ENCODE data around the gene PERM1.
"Not testable (repeated sequence)": the region's sequence is repeated elsewhere in the genome, so short reads cannot be mapped to it uniquely, and the experiment has no call there.

The PERM1 gene

GRCh38 chr1:976791-977190, 5.1 kb downstream of the PERM1 start:
- H3K4me1 ChIP-seq (ENCODE audit: control extremely low read depth in 1 of 4, control insufficient read depth in 4 of 4, insufficient read depth in 4 of 4, low read length in 3 of 4); H3K4me3 ChIP-seq (ENCODE audit: control insufficient read depth in 1 of 7, extremely low read depth in 1 of 7, insufficient read depth in 4 of 7, low read depth in 2 of 7, low read length in 6 of 7); H3K9me3 ChIP-seq (ENCODE audit: control extremely low read depth in 1 of 5, control insufficient read depth in 4 of 5, insufficient read depth in 2 of 5, low read depth in 1 of 5, low read length in 4 of 5); H3K36me3 ChIP-seq (ENCODE audit: control insufficient read depth in 4 of 4, insufficient read depth in 4 of 4, low read length in 3 of 4); DNase-seq; H3K27ac ChIP-seq (ENCODE audit: insufficient read depth in 1 of 2, low read depth in 1 of 2, low read length in 2 of 2, poor library complexity in 1 of 2, severe bottlenecking in 2 of 2): not testable (repeated sequence)
- no CpG with 5 or more reads among the region's 39 CpGs for WGBS (ENCODE audit: insufficient coverage)
- peaks cover 0 to 36% (median 4%) of the 10 kb centered on the region in 5 experiments for H3K27me3 ChIP-seq (replicated peaks in 2 of 5; ENCODE audit: control insufficient read depth in 4 of 5, insufficient read depth in 5 of 5, low read length in 4 of 5)
- CTCF ChIA-PET = interaction anchor here (0.6 to 3.1 kb wide), 7 partner anchors 21 to 107 kb away, joined by 3 to 12 read pairs (median 5); no protein-coding TSS in a partner anchor
- POLR2A ChIA-PET = interaction anchor here (1.0 kb wide), 1 partner anchor 10 kb away, joined by 3 read pairs; the partner anchor contains the start of gene PLEKHN1

- H3K27me3 ChIP-seq (replicated peaks in 2 of 5; ENCODE audit: control insufficient read depth in 4 of 5, insufficient read depth in 5 of 5, low read length in 4 of 5) = peaks cover 0 to 40% (median 8%) of the 10 kb centered on the region in 5 experiments
- H3K27ac ChIP-seq (ENCODE audit: insufficient read depth in 1 of 2, low read depth in 1 of 2, low read length in 2 of 2, poor library complexity in 1 of 2, severe bottlenecking in 2 of 2) = no peak overlapping the region
- 10% methylated on average over 30 of the region's 40 CpGs for WGBS (ENCODE audit: insufficient coverage)
- peak; percentile 61 to 71 (median 65) for DNase-seq
- peaks cover 0 to 8% (median 7%) of the 10 kb centered on the region in 4 experiments for H3K4me1 ChIP-seq (ENCODE audit: control extremely low read depth in 1 of 4, control insufficient read depth in 4 of 4, insufficient read depth in 4 of 4, low read length in 3 of 4)
- POLR2A ChIA-PET = interaction anchor here (1.0 kb wide), 1 partner anchor 9 kb away, joined by 3 read pairs; the partner anchor contains the start of gene PLEKHN1
- CTCF ChIA-PET = interaction anchor here (0.6 to 3.1 kb wide), 9 partner anchors 9 to 107 kb away, joined by 3 to 12 read pairs (median 4); no protein-coding TSS in a partner anchor
- H3K36me3 ChIP-seq (ENCODE audit: control insufficient read depth in 4 of 4, insufficient read depth in 4 of 4, low read length in 3 of 4) = no peaks in the 10 kb centered on the region
- no peaks in the 10 kb centered on the region for H3K9me3 ChIP-seq (ENCODE audit: control extremely low read depth in 1 of 5, control insufficient read depth in 4 of 5, insufficient read depth in 2 of 5, low read depth in 1 of 5, low read length in 4 of 5)
- peak overlapping the region in 3 of 7 experiments; percentile 38 to 67 (median 50) for H3K4me3 ChIP-seq (ENCODE audit: control insufficient read depth in 1 of 7, extremely low read depth in 1 of 7, insufficient read depth in 4 of 7, low read depth in 2 of 7, low read length in 6 of 7)
Observed at GRCh38 chr1:975896-976683, 5.8 kb downstream of the PERM1 start.

- Histone ChIP-seq H3K27me3 (replicated peaks in 2 of 5; ENCODE audit: control insufficient read depth in 4 of 5, insufficient read depth in 5 of 5, low read length in 4 of 5) (peaks cover 0 to 47% (median 8%) of the 10 kb centered on the region in 5 experiments), H3K4me3 (ENCODE audit: control insufficient read depth in 1 of 7, extremely low read depth in 1 of 7, insufficient read depth in 4 of 7, low read depth in 2 of 7, low read length in 6 of 7) (no peak overlapping the region), H3K4me1 (ENCODE audit: control extremely low read depth in 1 of 4, control insufficient read depth in 4 of 4, insufficient read depth in 4 of 4, low read length in 3 of 4) (peaks cover 0 to 8% (median 7%) of the 10 kb centered on the region in 4 experiments), H3K9me3 (ENCODE audit: control extremely low read depth in 1 of 5, control insufficient read depth in 4 of 5, insufficient read depth in 2 of 5, low read depth in 1 of 5, low read length in 4 of 5) (no peaks in the 10 kb centered on the region), H3K27ac (ENCODE audit: insufficient read depth in 1 of 2, low read depth in 1 of 2, low read length in 2 of 2, poor library complexity in 1 of 2, severe bottlenecking in 2 of 2) (no peak overlapping the region), H3K36me3 (ENCODE audit: control insufficient read depth in 4 of 4, insufficient read depth in 4 of 4, low read length in 3 of 4) (no peaks in the 10 kb centered on the region)
- WGBS (ENCODE audit: insufficient coverage) = 79% methylated on average over 8 of the region's 9 CpGs
- POLR2A ChIA-PET = no interaction called here
- no peak for DNase-seq
- CTCF ChIA-PET = interaction anchor here (0.9 to 3.1 kb wide), 7 partner anchors 8 to 106 kb away, joined by 3 to 12 read pairs (median 5); no protein-coding TSS in a partner anchor
Observed at GRCh38 chr1:975365-975764, 6.5 kb downstream of the PERM1 start.

- POLR2A ChIA-PET = no interaction called here
Observed at GRCh38 chr1:974687-975328, 7.1 kb downstream of the PERM1 start.

GRCh38 chr1:974293-974640, 7.6 kb downstream of the PERM1 start:
- no peak overlapping the region for H3K4me3 ChIP-seq (ENCODE audit: control insufficient read depth in 1 of 7, extremely low read depth in 1 of 7, insufficient read depth in 4 of 7, low read depth in 2 of 7, low read length in 6 of 7)
- no peaks in the 10 kb centered on the region for H3K36me3 ChIP-seq (ENCODE audit: control insufficient read depth in 4 of 4, insufficient read depth in 4 of 4, low read length in 3 of 4)
- peaks cover 0 to 58% (median 8%) of the 10 kb centered on the region in 5 experiments for H3K27me3 ChIP-seq (replicated peaks in 2 of 5; ENCODE audit: control insufficient read depth in 4 of 5, insufficient read depth in 5 of 5, low read length in 4 of 5)
- H3K4me1 ChIP-seq (ENCODE audit: control extremely low read depth in 1 of 4, control insufficient read depth in 4 of 4, insufficient read depth in 4 of 4, low read length in 3 of 4) = peaks cover 0 to 8% (median 7%) of the 10 kb centered on the region in 4 experiments
- CTCF ChIA-PET = interaction anchor here (1.0 to 3.1 kb wide), 3 partner anchors 10 to 36 kb away, joined by 3 to 12 read pairs (median 4); no protein-coding TSS in a partner anchor
- WGBS (ENCODE audit: insufficient coverage) = 94% methylated on average over 10 of the region's 11 CpGs
- POLR2A ChIA-PET = no interaction called here
- H3K27ac ChIP-seq (ENCODE audit: insufficient read depth in 1 of 2, low read depth in 1 of 2, low read length in 2 of 2, poor library complexity in 1 of 2, severe bottlenecking in 2 of 2) = no peak overlapping the region
- peaks cover 0 to 2% (median 0%) of the 10 kb centered on the region in 5 experiments for H3K9me3 ChIP-seq (ENCODE audit: control extremely low read depth in 1 of 5, control insufficient read depth in 4 of 5, insufficient read depth in 2 of 5, low read depth in 1 of 5, low read length in 4 of 5)
- DNase-seq = no peak

More at GRCh38 chr1:974687-975328, 7.1 kb downstream of the PERM1 start:
- peaks cover 0 to 53% (median 8%) of the 10 kb centered on the region in 5 experiments for H3K27me3 ChIP-seq (replicated peaks in 2 of 5; ENCODE audit: control insufficient read depth in 4 of 5, insufficient read depth in 5 of 5, low read length in 4 of 5)
- no peaks in the 10 kb centered on the region for H3K9me3 ChIP-seq (ENCODE audit: control extremely low read depth in 1 of 5, control insufficient read depth in 4 of 5, insufficient read depth in 2 of 5, low read depth in 1 of 5, low read length in 4 of 5)
- 90% methylated on average over 13 of the region's 17 CpGs for WGBS (ENCODE audit: insufficient coverage)
- H3K4me3 ChIP-seq (ENCODE audit: control insufficient read depth in 1 of 7, extremely low read depth in 1 of 7, insufficient read depth in 4 of 7, low read depth in 2 of 7, low read length in 6 of 7) = no peak overlapping the region
- CTCF ChIA-PET = interaction anchor here (1.0 to 3.1 kb wide), 5 partner anchors 33 to 105 kb away, joined by 3 to 12 read pairs (median 5); no protein-coding TSS in a partner anchor
- H3K36me3 ChIP-seq (ENCODE audit: control insufficient read depth in 4 of 4, insufficient read depth in 4 of 4, low read length in 3 of 4) = no peaks in the 10 kb centered on the region
- H3K27ac ChIP-seq (ENCODE audit: insufficient read depth in 1 of 2, low read depth in 1 of 2, low read length in 2 of 2, poor library complexity in 1 of 2, severe bottlenecking in 2 of 2) = no peak overlapping the region
- H3K4me1 ChIP-seq (ENCODE audit: control extremely low read depth in 1 of 4, control insufficient read depth in 4 of 4, insufficient read depth in 4 of 4, low read length in 3 of 4) = peaks cover 0 to 8% (median 7%) of the 10 kb centered on the region in 4 experiments
- DNase-seq = no peak

GRCh38 chr1:973459-974292, 8.2 kb downstream of the PERM1 start:
- Histone ChIP-seq H3K36me3 (ENCODE audit: control insufficient read depth in 4 of 4, insufficient read depth in 4 of 4, low read length in 3 of 4) (no peaks in the 10 kb centered on the region), H3K4me3 (ENCODE audit: control insufficient read depth in 1 of 7, extremely low read depth in 1 of 7, insufficient read depth in 4 of 7, low read depth in 2 of 7, low read length in 6 of 7) (no peak overlapping the region), H3K27ac (ENCODE audit: insufficient read depth in 1 of 2, low read depth in 1 of 2, low read length in 2 of 2, poor library complexity in 1 of 2, severe bottlenecking in 2 of 2) (no peak overlapping the region), H3K27me3 (replicated peaks in 2 of 5; ENCODE audit: control insufficient read depth in 4 of 5, insufficient read depth in 5 of 5, low read length in 4 of 5) (peaks cover 0 to 64% (median 8%) of the 10 kb centered on the region in 5 experiments), H3K9me3 (ENCODE audit: control extremely low read depth in 1 of 5, control insufficient read depth in 4 of 5, insufficient read depth in 2 of 5, low read depth in 1 of 5, low read length in 4 of 5) (peaks cover 0 to 2% (median 0%) of the 10 kb centered on the region in 5 experiments), H3K4me1 (ENCODE audit: control extremely low read depth in 1 of 4, control insufficient read depth in 4 of 4, insufficient read depth in 4 of 4, low read length in 3 of 4) (peaks cover 0 to 8% (median 7%) of the 10 kb centered on the region in 4 experiments)
- 90% methylated on average over 26 of the region's 28 CpGs for WGBS (ENCODE audit: insufficient coverage)
- CTCF ChIA-PET = interaction anchor here (1.0 to 3.1 kb wide), 3 partner anchors 10 to 35 kb away, joined by 3 to 12 read pairs (median 4); no protein-coding TSS in a partner anchor
- no peak for DNase-seq
- POLR2A ChIA-PET = no interaction called here
